SH-SY5Y (cell line): ENCODE data around the gene LPIN3.

ENCODE experiments used
- GATA2 ChIP-seq: IDR thresholded peaks from 2 replicates; pipeline ENCODE4 v1.6.1; 2011; ENCODE audit warnings: mild to moderate bottlenecking, low read depth, low read length
- GATA3 ChIP-seq: IDR thresholded peaks from 2 replicates; pipeline ENCODE4 v1.6.1; 2011; ENCODE audit warnings: low read depth, mild to moderate bottlenecking, low read length, moderate library complexity

The LPIN3 gene

GRCh38 chr20:41314386-41314785 lies 26.2 kb upstream of the LPIN3 start:
- TF ChIP-seq GATA2 (no peak), GATA3 (no peak)

- TF ChIP-seq GATA2 (no peak), GATA3 (no peak)
Measured at GRCh38 chr20:41316051-41316450, 24.6 kb upstream of the LPIN3 start.

- TF ChIP-seq GATA3 (no peak), GATA2 (no peak)
Measured at GRCh38 chr20:41316602-41317545, 23.7 kb upstream of the LPIN3 start.

GRCh38 chr20:41317546-41318270 lies 22.9 kb upstream of the LPIN3 start, which contains the start of gene ZHX3:
TSS of gene ZHX3 (minus strand) at chr20:41317731. CDS start at chr20:41204916, 112,815 bp downstream.
- no peak for TF ChIP-seq GATA2
- no peak for TF ChIP-seq GATA3

- TF ChIP-seq GATA2, result no peak
- TF ChIP-seq GATA3, result no peak
Measured at GRCh38 chr20:41318271-41318649, 22.4 kb upstream of the LPIN3 start.

- TF ChIP-seq GATA2 (no peak), GATA3 (no peak)
Measured at GRCh38 chr20:41320441-41320840, 20.2 kb upstream of the LPIN3 start.

- no peak for TF ChIP-seq GATA2
Measured at GRCh38 chr20:41320976-41321375, 19.6 kb upstream of the LPIN3 start.

GRCh38 chr20:41327178-41327577 lies 13.4 kb upstream of the LPIN3 start:
- TF ChIP-seq GATA2 (no peak), GATA3 (no peak)

GRCh38 chr20:41329435-41330342 lies 10.9 kb upstream of the LPIN3 start:
- TF ChIP-seq GATA3, result no peak
- TF ChIP-seq GATA2, result no peak

- TF ChIP-seq GATA3, result no peak
- TF ChIP-seq GATA2, result no peak
Measured at GRCh38 chr20:41330343-41330720, 10.3 kb upstream of the LPIN3 start.

GRCh38 chr20:41330941-41331340 lies 9.7 kb upstream of the LPIN3 start:
- TF ChIP-seq GATA2 (no peak), GATA3 (no peak)

GRCh38 chr20:41331731-41332130 lies 8.9 kb upstream of the LPIN3 start:
- no peak for TF ChIP-seq GATA2

- TF ChIP-seq GATA2 (no peak), GATA3 (no peak)
Measured at GRCh38 chr20:41334036-41334435, 6.6 kb upstream of the LPIN3 start.
